Measurements from ENCODE around the gene PPFIBP1.

- no peak for TF ChIP-seq POLR2AphosphoS5 (IDR thresholded peaks at IDR 0.05; ENCODE audit: borderline replicate concordance, low read depth, low read length)
- no peak for TF ChIP-seq EZH2 (IDR thresholded peaks at IDR 0.05)
Observed at GRCh38 chr12:27578689-27579372, 54.8 kb downstream of the PPFIBP1 start.

All from SK-N-MC (cell line).